HG02885 (cell line): ENCODE data around the gene SHROOM4.

Experiments
- ATAC-seq: cut with Tn5 transposase; IDR thresholded peaks from one replicate; pipeline ENCODE4 v1.9.1; 2021; ENCODE audit warnings: mild to moderate bottlenecking; ENCODE audit not compliant: unreplicated experiment, poor library complexity

SHROOM4 gene

DNA sequence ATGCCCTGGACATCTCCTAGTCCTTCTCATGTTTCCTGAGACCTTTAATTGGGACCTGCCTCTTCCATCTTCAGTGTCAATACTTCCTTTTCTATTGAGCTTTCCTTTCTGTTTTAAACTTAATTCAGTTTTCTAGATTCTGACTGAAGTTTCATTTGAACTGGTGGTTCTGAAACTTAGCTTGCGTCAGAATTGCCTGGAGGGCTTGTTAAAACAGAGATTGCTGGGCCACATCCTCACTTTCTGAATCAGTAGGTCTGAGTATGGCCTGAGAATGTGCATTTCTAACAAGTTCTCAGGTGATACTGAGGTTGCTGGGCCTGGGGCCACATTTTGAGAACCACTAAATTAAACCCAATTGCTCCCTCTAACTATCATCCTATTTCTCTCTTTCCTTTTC is 191.2 kb downstream of the SHROOM4 start:
- peak; percentile 88 for ATAC-seq

DNA sequence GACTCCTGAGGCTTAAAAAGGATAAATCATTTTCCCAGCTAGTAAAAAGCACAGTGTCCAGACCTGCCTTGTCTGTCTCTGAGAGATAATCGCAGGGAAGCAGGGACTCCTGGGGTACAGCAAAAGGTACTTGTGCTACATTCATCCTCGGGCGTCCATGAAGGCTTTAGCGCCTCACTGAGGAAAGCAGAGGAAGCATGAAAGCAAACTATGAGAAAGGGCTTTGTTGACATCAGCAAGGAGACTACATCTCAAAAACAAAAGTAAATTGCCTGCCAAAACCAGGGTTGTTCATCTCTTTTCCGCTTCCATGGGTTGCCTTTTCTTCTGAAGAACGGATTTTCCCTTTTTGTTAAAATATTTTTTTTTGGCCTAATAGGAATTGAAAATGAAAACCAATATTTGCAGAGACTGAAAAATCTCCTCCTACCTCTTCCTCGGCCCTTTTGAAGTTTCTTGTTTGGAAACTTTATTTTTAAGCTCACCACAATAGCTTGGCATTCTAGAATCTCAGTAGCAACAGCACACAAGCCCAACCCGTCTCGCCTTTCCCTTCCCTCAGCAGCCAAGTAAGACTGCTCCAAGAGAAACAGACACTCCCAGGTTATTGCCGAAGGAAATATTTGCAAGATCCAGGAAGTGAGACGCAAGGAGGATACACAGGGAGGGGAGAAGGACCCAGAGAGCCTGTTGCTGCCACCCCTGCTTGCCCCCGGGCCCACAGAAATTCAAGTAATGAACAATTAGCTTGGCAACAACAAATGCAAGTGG is 195.0 kb downstream of the SHROOM4 start:
- no peak for ATAC-seq

DNA sequence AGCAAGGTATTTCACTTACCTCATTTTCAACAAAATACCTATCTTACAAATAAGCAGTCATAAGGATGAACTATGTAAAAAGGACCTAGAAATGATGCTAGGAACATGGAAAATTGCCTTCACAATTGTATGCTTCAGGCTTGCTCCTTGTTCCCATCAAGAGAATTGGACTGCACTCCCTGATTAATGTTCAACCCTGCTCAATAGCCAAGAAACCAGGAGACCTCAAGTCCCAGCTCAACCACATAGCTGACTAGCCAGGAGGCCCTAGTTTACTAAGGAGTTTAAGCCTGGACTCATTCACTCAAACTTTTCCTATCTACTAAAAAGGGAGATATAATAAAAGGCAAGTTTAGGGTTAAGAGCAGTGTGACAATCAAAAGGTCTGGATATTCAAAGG is 196.8 kb downstream of the SHROOM4 start:
- ATAC-seq = no peak

DNA sequence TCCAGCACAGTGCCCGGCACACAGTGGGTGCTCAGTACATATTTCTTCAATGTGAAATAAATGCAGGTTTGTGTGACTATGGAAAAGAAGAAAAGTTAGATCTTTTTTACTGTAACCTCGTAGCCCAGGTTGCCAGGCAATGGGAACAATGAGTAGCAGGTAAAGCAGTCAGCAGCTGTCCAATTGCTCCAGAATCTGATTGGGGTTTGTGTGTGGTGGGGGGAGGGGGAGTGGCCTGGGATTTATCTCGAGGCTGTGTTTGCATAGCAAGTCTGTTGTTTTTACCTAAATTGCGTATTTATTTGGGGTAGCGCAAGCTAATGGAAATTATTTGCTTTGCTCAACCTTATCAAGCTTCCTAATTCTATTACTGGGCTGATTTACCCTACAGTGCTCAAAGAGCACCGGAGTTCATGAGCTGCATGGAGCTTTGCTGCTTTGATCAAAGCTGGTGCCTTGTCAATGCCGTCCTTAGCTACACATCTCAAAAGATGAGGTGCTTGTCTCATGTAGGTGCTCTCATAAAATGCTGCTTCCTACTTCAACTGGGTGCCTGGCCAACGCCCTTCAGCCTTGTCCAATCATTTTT is 198.3 kb downstream of the SHROOM4 start:
- no peak for ATAC-seq

DNA sequence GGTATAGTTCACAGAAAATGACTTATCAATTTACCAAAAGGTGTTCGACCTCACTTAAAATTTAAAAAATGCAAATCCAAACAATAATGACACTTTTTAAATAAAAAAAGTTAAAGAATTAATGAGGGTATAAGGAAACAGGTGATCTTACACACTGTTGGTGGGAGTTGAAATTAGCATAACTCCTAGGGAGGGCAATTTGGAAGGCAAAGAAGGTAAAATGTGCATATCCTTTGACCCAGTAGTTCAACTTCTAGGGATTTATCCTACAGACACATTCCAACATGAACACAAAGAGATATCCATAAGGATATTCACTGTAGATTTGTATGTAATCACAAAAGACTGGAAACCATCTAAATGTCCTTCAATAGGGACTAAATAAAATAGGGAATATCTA is 199.5 kb downstream of the SHROOM4 start:
- no peak for ATAC-seq

DNA sequence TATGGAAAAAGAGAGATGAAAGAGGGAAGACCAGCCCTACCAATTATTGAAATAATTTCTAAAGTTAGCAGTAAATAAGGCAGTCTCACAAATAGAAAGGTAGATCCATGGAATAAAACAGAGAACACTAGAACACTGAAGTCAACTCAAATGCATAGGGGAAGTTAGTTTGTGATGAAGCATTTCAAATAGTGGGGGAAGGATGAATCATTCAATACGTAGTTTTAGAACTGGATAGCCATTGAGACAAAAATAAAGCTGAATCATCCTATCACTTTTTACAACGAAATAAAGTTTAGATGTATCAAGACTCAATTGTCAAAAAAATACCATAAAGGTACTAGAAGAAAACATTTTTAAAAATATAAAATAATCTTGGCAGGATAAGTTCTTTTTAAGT is 200.1 kb downstream of the SHROOM4 start:
- ATAC-seq = no peak

DNA sequence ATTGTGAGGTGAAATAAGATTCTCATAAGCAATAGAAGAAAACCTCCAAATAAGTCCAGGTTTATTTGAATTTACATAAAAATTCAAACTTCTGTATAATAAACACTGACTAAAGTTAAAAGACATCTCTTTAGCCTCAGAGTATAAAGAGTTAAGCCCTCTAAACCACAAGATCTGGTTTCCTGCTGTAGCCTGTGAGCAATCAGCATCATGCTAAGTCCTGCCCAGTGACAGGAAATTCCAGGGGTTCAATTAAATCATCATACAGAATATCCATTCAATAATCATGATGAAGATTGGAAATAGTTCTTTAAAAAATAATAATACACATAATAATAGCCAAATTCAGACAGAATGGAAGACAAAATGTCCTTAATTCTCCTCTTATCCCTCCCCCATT is 204.2 kb downstream of the SHROOM4 start:
- ATAC-seq = no peak

DNA sequence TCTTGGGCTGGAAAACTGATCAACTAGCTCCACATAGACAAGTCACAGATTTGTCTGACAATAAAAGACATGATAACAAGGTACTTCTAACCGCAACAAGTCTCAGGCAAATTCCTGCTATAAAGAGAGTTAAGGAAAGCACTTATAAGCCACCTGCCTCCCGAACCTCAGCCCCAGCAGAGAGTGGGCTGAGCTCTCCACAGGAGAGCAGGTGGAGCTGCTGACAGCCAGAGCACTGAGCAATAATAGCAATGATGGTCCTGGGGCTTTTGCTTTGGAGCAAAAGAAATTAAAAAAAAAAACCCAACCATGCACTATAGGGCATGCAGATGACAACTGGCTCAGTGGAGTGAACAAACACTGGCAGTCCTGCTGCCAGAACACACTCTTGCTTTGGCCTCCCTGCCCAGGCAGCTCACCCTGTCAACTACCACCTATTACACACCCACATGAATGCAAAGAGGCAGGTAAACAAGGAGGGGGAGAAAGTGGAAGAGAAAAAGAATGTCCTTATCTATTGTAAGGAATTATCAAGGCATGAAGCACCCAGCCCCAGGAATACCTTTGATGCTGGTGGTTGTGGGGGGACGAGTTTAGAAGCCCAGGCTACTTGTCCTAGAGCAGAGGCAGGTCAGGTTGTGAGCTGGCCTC is 207.6 kb downstream of the SHROOM4 start:
- no peak for ATAC-seq

DNA sequence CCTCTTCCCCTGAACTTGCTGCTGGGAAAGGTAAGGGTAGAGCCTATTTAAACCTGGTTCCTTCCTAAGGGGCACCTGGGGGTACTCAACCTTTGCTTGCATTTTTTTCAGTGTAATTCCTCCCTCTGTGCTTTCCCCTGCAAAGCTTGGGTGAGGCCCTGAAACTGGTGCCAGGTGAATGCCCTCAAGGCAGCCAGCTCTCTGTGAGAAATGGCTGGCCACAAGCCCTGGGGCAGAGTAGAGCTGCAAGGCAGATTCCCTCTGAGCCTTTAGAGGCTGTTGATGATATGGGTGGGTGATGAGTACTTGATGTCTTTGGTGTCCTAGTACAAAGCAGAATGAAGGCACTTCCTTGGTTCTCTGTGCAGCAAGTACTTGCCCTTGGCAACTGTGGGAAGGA is 217.9 kb downstream of the SHROOM4 start:
- ATAC-seq = no peak

DNA sequence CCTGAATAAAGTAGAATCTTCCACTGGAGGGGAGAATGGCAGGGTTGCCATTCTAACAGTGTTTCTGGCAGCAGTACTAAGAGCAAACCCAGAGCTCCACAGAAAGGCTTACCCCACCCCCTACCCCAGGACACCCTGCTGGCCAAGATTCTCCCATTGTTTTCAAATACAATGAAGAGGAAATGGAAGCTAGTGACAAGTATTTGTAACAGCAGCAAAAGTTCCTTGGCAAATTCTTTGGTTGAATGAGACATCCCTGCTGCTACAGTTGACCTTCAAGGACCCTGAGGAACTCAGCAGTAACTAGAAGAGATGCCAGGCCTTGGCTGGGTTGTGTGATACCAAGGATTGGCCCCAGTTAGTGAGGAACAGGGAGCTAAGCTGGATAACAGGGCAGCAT is 219.2 kb downstream of the SHROOM4 start:
- no peak for ATAC-seq

DNA sequence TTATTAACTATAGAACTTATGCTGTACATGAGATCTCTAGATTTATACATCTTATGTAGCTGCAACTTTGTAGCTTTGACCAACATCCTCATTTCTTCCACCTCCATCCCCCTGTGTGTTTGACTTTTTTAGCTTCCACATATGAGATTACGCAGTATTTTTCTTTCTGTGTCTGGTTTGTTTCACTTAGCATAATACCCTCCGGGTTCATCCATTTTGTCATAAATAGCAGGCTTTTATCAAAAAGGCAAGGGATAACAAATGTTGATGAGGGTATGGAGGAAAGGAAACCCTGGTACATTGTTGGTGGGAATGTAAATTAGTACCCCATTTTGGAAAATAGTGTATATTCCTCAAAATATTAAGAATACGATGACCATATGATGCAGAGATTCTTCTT is 227.0 kb downstream of the SHROOM4 start:
- no peak for ATAC-seq

DNA sequence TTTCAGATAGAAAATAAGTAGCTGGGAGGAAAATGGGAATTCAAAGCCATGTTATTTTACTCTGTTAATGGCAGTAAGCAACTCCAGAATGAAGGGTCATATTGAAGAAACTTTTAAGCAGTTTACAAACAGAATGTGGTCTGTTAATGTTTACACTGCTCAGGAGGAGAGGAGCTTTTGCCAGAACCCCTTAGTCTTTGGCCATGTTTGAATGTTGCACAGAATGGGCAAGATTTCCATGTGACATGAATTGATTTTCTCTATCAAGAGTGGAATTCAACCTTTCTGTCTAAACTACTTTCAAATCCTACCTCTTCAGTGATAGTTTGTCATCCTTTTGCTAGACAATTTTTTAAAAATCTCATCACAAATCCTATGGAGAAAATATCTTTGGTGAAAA is 227.6 kb downstream of the SHROOM4 start:
- no peak for ATAC-seq

DNA sequence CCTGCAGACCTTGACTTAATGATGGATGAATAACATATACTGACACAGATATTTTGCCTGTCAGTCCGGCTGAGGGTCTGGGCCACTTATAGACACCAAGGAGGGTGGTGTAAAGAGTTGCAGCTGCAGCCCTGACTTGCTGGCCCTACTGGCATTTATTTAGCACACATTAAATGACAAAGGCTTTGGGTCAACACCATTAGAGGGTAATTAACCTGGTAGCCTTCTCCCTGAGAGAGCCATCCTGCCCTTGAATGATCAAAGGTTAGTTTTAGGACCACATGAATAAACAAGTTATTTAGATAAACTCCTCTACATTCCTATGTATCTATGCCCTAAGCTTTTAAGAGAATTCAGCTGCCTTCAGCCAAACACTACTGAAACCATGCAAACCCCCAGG is 232.6 kb downstream of the SHROOM4 start:
- ATAC-seq = no peak

DNA sequence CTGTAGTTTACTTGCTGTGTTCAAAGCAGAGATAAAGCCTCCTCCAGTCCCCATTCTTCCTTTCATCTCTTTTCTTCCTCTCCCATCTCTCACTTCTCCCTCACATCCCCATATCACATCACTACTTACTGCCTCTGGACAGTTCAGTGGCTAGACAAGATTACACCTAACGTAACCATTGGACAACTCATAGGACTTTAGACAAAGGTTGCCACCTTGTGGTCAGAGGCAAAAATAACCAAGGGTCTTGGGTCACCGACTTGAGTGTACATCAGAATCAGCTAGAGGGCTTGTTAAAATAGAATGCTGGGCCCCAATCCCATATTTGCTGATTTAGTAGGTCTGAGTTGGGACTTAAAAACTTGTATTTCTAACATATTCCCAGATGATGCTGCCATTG is 234.0 kb downstream of the SHROOM4 start:
- ATAC-seq = peak; percentile 82

DNA sequence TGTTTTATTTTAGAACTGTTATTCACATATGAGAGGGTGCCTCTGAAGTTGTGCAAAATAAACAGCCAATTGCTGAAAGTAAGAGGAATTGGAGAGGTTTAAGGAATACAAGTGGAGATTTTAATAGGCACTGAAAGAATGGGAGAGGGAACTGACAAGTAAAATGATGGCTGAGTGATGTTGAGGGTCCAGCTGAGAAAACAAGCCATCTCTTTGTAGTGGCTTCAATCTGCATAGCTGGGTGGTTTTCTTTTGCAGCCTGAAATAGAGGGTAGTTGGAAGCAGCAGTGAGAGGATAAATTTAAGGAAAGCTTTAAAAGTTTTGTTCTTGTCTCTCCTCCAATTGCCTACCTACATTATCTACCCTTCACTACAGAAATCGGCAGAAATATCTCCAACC is 236.7 kb downstream of the SHROOM4 start:
- no peak for ATAC-seq

DNA sequence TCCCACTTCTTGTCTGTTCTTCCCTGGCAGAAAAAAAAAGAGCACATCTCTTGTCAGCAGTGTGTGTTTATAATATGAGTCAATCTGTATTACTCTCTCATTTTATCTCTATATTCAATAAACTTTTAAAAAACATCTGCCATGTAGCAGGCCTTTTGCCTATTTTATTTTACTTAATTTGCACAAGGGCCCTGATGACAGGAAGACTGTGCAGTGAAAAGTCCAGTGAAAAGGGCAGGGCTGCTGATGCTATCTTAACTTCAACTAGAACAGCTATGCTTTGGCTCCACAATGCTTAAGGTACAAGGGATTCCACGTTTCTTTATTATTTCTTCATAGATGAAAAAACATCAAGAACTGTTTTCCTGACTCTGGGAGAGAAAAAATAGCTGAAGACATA is 246.4 kb downstream of the SHROOM4 start:
- no peak for ATAC-seq

DNA sequence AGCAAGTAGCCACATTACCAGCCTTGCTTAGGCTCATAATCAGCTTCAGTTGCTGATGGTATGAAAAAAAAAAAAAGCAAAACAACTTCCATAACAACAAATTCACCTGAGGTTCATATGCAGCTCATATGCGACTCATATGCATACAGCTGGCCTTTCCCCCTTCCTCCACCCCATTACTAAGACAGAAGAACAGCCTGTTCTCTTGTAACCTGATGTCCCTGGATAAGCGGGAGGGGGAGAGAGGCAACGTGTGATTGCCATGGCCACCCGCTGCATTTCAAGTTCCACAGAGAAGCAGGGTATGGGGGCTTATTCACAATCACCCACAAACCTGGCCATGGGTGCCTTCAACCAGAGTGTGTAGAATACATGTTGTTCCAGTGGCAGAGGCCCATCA is 248.3 kb downstream of the SHROOM4 start:
- no peak for ATAC-seq
